Calu3 (cell line): ENCODE data around the gene ARMC9. TPM values are rescaled to one million over a fixed set of nuclear protein-coding genes. Genes with fewer than 3 reads are reported as not detected.

Experiments
- BruUV-seq: library from RNA; stranded (reverse); fragments of 400-500 nt; replicated peaks from 2 replicates; lab custom pipeline; 2021; lab: Mats Ljungman, UMichigan
- CTCF ChIA-PET: fragments of 300-600 bp; sonication (Branson Sonifier 250); formaldehyde crosslinking; loops from one replicate; lab custom pipeline; 2022; ENCODE audit warnings: antibody characterized with exemption; lab: Charles Lee
- DNase-seq: peaks from one replicate; pipeline ENCODE4 v3.0.0; 2022
- H3K27ac Mint-ChIP-seq: one replicate; pipeline ENCODE4 v1.8.0; 2022; ENCODE audit warnings: mixed read lengths; ENCODE audit not compliant: unreplicated experiment
- H3K27me3 Mint-ChIP-seq: one replicate; pipeline ENCODE4 v1.8.0; 2022; ENCODE audit warnings: mixed read lengths; ENCODE audit not compliant: unreplicated experiment
- H3K36me3 Mint-ChIP-seq: one replicate; pipeline ENCODE4 v1.8.0; 2022; ENCODE audit warnings: mild to moderate bottlenecking, moderate library complexity, mixed read lengths; ENCODE audit not compliant: insufficient read depth, unreplicated experiment
- H3K4me1 Mint-ChIP-seq: one replicate; pipeline ENCODE4 v1.8.0; 2022; ENCODE audit warnings: mild to moderate bottlenecking, low read depth, mixed read lengths; ENCODE audit not compliant: unreplicated experiment
- H3K4me3 Mint-ChIP-seq: one replicate; pipeline ENCODE4 v1.8.0; 2022; ENCODE audit warnings: mild to moderate bottlenecking, low read depth, moderate library complexity, mixed read lengths; ENCODE audit not compliant: unreplicated experiment
- H3K9me3 Mint-ChIP-seq: one replicate; pipeline ENCODE4 v1.8.0; 2022; ENCODE audit warnings: low read depth, mixed read lengths; ENCODE audit not compliant: unreplicated experiment
- intact Hi-C: fragments of 100-400 bp; cut with micrococcal nuclease; formaldehyde crosslinking; loops from one replicate; pipeline ENCODE4 v1.10.0; 2022; ENCODE audit not compliant: unreplicated experiment
- total RNA-seq: library from RNA; stranded (reverse); gene quantifications from 2 replicates; pipeline ENCODE4 v1.2.3, GENCODE V29; 2022
- TF ChIP-seq, protein P1 (sequence below): fragments of 200-600 bp; IDR thresholded peaks from one replicate; pipeline ENCODE4 v1.8.0; 2022; ENCODE audit warnings: antibody characterized with exemption; ENCODE audit not compliant: unreplicated experiment

Gene ARMC9
- total RNA-seq, 1 experiment from 2014 or later: 13.6 TPM

DNA sequence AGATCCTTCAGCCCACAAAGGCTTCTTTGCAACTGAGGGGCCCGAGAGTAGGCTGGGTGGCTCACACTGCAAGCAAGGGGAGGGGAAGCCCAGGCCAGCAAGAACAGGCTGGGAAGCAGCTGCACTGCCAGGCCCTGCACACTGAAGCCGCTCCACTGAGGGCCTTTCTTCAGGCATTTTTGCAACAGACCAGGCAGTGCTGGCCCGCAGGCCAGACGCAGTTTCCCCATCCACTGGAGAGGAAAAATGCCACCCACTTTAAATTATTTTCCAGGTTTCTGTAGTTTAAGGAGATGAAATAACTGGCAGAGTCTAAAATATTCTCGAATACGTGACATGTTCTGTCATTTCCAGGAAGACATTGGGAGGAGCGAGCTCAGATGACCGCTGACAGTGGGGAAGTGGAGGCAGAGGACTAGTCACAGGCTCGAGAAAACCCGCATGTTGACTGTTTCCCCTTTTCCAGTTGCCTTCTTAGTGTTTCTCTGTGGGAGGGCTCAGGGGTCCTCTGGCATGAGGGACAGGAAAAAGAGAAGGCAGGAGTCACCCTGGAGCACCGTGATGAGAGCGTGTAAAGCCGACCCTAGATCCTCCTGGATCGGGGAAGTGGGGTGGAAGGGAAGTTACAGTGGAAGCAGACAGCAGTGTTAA lies 143.8 kb downstream of the ARMC9 start:
- intact Hi-C loops: loop anchor here (5.0 kb wide), 1 partner anchor 35 kb away; no protein-coding TSS in a partner anchor
- Mint-ChIP-seq H3K4me3 (no peak overlapping the region), H3K4me1 (peaks cover 15% of the 10 kb centered on the region), H3K27me3 (no peaks in the 10 kb centered on the region), H3K27ac (no peak overlapping the region), H3K36me3 (no peaks in the 10 kb centered on the region), H3K9me3 (no peaks in the 10 kb centered on the region)
- DNase-seq: no peak
- BruUV-seq: no TSS peak
- TF ChIP-seq, protein P1, sequence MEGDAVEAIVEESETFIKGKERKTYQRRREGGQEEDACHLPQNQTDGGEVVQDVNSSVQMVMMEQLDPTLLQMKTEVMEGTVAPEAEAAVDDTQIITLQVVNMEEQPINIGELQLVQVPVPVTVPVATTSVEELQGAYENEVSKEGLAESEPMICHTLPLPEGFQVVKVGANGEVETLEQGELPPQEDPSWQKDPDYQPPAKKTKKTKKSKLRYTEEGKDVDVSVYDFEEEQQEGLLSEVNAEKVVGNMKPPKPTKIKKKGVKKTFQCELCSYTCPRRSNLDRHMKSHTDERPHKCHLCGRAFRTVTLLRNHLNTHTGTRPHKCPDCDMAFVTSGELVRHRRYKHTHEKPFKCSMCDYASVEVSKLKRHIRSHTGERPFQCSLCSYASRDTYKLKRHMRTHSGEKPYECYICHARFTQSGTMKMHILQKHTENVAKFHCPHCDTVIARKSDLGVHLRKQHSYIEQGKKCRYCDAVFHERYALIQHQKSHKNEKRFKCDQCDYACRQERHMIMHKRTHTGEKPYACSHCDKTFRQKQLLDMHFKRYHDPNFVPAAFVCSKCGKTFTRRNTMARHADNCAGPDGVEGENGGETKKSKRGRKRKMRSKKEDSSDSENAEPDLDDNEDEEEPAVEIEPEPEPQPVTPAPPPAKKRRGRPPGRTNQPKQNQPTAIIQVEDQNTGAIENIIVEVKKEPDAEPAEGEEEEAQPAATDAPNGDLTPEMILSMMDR: no peak
- CTCF ChIA-PET: no interaction called here

DNA sequence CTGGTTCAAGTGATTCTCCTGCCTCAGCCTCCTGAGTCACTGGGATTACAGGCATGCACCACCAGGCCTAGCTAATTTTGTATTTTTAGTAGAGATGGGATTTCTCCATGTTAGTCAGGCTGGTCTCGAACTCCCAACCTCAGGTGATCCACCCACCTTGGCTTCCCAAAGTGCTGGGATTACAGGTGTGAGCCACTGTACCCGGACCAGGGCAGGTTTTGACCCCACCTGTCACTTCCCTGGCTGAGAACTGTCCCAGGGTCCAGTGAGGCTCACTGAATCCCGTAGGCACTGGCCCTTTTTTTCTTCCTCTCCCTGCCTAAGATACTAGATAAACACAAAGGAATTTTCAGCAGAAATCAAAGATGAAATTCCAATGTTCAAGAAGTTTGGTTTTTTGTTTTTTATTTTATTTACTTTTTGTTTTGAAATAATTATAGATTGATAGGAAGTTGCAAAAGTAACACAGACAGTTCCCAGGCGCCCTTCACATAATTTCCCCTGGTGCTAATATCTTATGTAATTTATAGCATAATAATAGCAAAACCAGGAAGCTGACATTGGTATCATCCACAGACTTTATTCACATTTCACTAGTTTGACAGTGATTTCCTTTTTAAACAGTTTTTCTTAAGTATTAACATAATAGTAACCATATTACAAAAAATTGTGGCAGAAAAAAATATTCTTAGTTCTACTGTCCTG lies 144.7 kb downstream of the ARMC9 start:
- CTCF ChIA-PET: no interaction called here

DNA sequence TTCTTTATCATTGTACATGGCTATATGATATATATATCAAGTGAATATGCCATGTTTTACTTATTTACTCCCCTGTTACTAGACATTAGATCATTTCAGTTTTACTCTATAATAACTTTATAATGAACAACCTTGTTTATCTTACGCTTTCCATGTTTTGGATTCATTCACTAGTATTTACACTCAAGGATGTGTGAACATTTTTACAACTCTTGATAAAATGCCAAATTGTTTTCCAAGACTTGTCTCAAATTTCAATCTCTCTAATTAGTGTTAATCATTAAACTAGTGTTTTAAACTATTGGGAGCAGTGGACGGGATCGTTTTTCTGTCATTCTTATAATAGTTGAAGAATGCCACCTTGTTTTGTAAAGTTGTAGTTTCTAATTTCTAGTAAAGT lies 145.6 kb downstream of the ARMC9 start:
- no peak overlapping the region for H3K27ac Mint-ChIP-seq
- H3K4me3 Mint-ChIP-seq: no peak overlapping the region
- no peak for DNase-seq
- no peaks in the 10 kb centered on the region for H3K36me3 Mint-ChIP-seq
- H3K4me1 Mint-ChIP-seq: peaks cover 33% of the 10 kb centered on the region
- no peaks in the 10 kb centered on the region for H3K27me3 Mint-ChIP-seq
- no TSS peak for BruUV-seq
- TF ChIP-seq, protein P1: no peak
- no peaks in the 10 kb centered on the region for H3K9me3 Mint-ChIP-seq
- intact Hi-C loops: loop anchor here (5.0 kb wide), 1 partner anchor 37 kb away; no protein-coding TSS in a partner anchor
- CTCF ChIA-PET: no interaction called here

More for the DNA sequence above, 144.7 kb downstream of the ARMC9 start:
- Mint-ChIP-seq H3K36me3 (no peaks in the 10 kb centered on the region), H3K9me3 (no peaks in the 10 kb centered on the region), H3K27me3 (no peaks in the 10 kb centered on the region), H3K27ac (no peak overlapping the region), H3K4me1 (peaks cover 25% of the 10 kb centered on the region), H3K4me3 (no peak overlapping the region)
- intact Hi-C loops: loop anchor here (5.0 kb wide), 1 partner anchor 36 kb away; no protein-coding TSS in a partner anchor
- DNase-seq: no peak
- no TSS peak for BruUV-seq
- TF ChIP-seq, protein P1: no peak

DNA sequence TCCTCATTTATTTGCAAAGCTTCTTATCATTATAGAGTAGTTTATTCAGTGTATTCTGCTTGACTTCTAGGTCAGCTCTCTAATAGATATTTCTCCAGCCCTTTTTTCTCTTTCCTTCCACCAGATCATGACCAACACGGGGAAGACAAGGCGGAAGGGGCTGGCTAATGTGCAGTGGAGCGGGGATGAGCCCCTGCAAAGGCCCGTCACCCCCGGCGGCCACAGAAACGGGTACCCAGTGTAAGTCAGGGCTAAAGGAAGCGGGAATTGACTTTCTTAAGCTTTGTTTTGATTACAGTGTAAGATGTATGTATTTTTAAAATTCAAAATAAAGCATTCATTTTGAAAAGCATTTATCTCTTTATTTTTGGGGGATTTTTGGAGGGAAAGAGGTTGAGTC lies 146.4 kb downstream of the ARMC9 start:
- intact Hi-C loops: loop anchor here (5.0 kb wide), 1 partner anchor 38 kb away; no protein-coding TSS in a partner anchor

More for the DNA sequence above, 146.4 kb downstream of the ARMC9 start:
- CTCF ChIA-PET: no interaction called here
- BruUV-seq: no TSS peak
- Mint-ChIP-seq H3K4me1 (peaks cover 36% of the 10 kb centered on the region), H3K4me3 (no peak overlapping the region), H3K27ac (no peak overlapping the region), H3K9me3 (no peaks in the 10 kb centered on the region), H3K36me3 (no peaks in the 10 kb centered on the region), H3K27me3 (no peaks in the 10 kb centered on the region)
- DNase-seq: no peak
- TF ChIP-seq, protein P1: no peak
